Fibroblast of the aortic adventitia (primary cell): Measurements from ENCODE around the gene PHLDA1. TPM values are rescaled to one million over a fixed set of nuclear protein-coding genes. Genes with fewer than 3 reads are reported as not detected.

Experiments used
- DNase-seq: peaks from one replicate; pipeline ENCODE4 v3.0.0-alpha.2; 2010; ENCODE audit warnings: low read depth
- H3K4me3 ChIP-seq: 2 replicates; pipeline ENCODE4 v1.5.1; 2011; ENCODE audit warnings: low read depth, mild to moderate bottlenecking, control low read depth, low read length, moderate library complexity
- total RNA-seq: library from RNA; depleted of rRNA; stranded (reverse); fragments of >200 nt; gene quantifications from 2 replicates; pipeline ENCODE4 v1.2.3, GENCODE V29; 2012; ENCODE audit warnings: low replicate concordance
- TF ChIP-seq, protein P1 (sequence below): IDR thresholded peaks from 2 replicates; pipeline ENCODE4 v1.5.1; 2011; ENCODE audit warnings: mild to moderate bottlenecking, low read length, control low read depth, inconsistent platforms; ENCODE audit not compliant: insufficient read depth

PHLDA1 gene
- total RNA-seq, 1 donor = 202 TPM

DNA sequence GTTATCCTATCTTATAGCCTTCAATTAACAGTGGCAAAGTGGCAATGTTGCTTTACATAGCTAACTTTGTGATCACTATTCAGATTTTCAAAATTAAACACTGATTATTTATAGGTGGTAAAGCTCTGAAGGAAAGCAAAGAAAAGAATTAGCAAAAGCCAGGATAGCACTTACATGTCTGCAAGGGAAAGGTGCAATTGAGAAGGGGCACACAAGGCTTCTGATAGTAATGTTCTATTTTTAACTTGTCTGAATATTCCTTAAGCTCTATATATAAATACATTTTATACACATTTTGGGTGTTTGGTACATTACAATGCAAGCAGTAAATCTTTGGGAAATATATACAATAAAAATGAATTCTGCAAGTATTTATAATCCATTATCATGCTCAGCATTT, 42.0 kb upstream of the PHLDA1 start:
- TF ChIP-seq, protein P1, sequence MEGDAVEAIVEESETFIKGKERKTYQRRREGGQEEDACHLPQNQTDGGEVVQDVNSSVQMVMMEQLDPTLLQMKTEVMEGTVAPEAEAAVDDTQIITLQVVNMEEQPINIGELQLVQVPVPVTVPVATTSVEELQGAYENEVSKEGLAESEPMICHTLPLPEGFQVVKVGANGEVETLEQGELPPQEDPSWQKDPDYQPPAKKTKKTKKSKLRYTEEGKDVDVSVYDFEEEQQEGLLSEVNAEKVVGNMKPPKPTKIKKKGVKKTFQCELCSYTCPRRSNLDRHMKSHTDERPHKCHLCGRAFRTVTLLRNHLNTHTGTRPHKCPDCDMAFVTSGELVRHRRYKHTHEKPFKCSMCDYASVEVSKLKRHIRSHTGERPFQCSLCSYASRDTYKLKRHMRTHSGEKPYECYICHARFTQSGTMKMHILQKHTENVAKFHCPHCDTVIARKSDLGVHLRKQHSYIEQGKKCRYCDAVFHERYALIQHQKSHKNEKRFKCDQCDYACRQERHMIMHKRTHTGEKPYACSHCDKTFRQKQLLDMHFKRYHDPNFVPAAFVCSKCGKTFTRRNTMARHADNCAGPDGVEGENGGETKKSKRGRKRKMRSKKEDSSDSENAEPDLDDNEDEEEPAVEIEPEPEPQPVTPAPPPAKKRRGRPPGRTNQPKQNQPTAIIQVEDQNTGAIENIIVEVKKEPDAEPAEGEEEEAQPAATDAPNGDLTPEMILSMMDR = no peak
- DNase-seq = no peak
- H3K4me3 ChIP-seq = no peak overlapping the region

DNA sequence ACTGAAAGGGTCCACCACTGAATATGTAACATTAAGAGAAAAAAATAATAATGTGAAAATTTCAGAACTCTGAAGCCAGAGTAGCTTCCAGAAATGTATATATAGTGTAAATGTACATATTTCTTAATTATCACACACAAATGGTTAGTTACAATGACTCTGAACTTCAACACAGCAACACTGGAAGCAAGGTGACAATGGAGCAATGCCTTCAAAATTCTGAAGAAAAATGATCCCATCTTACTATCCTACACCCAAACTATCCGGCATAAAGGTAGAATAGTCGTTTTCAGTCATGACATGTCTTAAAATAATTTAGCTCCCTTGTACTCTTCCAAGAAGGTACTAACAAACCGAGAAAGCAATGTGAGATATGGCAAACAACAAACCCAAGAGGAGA, 41.0 kb upstream of the PHLDA1 start:
- TF ChIP-seq, protein P1 = no peak
- H3K4me3 ChIP-seq = no peak overlapping the region
- no peak for DNase-seq

DNA sequence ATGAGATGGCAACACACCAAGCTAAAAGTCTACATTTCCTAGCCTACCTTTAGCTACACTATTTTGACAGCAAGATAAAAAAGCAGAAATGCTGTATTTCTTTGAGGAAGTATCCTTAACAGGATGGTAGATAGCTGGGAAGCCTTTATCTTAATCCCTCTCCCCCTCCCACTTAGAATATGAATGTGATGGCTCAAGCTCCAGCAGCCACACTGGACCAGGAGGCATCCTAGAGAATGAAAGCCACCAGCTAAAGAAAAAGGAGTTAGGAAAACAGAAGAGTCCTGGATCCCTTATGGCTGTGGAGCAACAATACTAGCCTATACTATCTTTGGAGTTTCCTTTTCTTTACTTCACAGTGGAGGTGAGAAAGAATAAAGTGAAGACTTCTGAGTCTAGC, 37.8 kb upstream of the PHLDA1 start:
- TF ChIP-seq, protein P1 = no peak
- no peak for DNase-seq
- H3K4me3 ChIP-seq = no peak overlapping the region

DNA sequence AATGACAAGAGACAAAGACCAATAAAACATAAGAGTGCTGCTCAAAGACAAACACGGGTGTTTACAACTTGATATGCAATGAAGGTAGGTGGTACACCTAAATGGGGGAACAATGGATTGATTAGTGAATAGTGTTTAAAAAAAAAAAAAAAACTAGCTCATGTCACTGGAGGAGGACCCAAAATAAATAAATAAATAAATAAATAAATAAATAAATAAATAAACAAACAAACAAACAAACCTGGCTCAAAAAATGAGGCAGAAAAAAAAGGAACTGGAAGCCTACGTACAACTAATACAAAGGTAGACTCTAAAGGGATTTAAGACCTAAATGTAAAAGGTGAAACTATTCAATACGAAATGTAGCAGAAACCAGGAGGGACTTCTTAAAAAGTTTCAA, 34.3 kb upstream of the PHLDA1 start:
- TF ChIP-seq, protein P1 = no peak
- no peak overlapping the region for H3K4me3 ChIP-seq
- DNase-seq = no peak

DNA sequence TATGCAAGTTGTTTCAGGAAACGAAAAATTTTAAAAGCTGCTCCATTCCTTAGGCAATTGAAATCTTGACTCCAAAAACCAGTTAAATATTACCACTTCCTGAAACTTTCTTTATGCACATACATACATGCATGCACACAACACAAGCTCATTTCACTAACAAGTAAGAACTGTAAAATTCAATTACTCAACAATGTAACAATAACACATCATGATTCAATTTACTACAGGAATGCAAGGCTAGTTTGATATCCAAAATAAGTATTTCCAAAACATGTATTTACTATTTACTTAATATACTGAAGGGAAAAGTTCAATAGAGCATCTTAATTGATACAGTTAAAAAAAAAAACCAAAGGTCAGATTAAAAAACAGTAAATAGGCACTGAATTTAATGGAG, 33.3 kb upstream of the PHLDA1 start:
- no peak overlapping the region for H3K4me3 ChIP-seq
- TF ChIP-seq, protein P1 = no peak
- no peak for DNase-seq

DNA sequence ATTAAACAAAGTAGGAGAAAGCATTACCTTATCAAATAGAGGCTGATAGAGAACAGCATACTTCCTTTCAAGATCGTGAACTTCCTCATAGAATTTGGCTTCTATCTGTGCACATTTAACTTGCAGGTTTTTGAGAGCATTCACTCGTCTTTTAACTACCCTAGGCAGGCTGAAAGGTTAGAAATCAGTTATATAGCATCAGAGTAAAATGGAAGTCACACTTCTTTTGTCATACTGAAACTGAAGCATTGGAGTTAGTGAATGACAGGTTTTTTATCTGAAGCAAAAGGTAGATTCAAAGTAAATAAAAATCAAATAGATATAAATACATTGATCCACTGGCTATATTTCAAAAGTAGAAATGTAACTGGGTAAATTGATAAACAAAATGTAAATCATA, 28.5 kb upstream of the PHLDA1 start:
- H3K4me3 ChIP-seq = no peak overlapping the region
- TF ChIP-seq, protein P1 = no peak
- DNase-seq = no peak

DNA sequence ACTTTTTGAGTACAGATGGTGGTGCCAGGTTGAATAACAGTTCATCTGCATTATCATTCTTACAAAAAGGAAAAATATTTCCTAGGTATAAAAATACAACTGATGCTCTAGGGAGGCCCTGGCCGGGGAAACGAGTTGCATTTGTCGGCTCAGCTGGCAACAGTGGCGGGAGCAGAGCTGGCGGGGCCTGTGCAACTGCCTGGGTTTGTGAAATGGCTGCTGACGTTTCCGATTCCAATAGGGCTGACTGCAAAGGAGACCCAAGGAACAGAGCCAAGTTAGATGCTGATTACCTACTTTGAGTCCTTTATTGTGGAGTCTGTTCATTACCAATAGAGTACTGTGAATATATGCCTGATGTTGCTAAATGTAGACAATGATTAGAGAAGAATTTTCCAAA, 25.8 kb upstream of the PHLDA1 start:
- H3K4me3 ChIP-seq = no peak overlapping the region
- TF ChIP-seq, protein P1 = no peak
- no peak for DNase-seq
